Measurements from ENCODE around the gene MESP1. TPM values are rescaled to one million over a fixed set of nuclear protein-coding genes. Genes with fewer than 3 reads are reported as not detected.
A peak's percentile ranks its signal among the peaks of the same experiment; 100 is the strongest.

Gene MESP1
- total and polyA plus RNA-seq, 2 of the 4 experiments (the other 2 are of a cell fraction): under 0.01 to 0.10 TPM

GRCh38 chr15:89704411-89704810, 46.6 kb downstream of the MESP1 start:
- no peak overlapping the region for H4K91ac ChIP-seq (ENCODE audit: insufficient read depth, low read depth, low read length)
- no peaks in the 10 kb centered on the region for H3K9me3 ChIP-seq (ENCODE audit: control insufficient read depth, insufficient read depth, low read length)
- in situ Hi-C loops (cut with MboI; ENCODE audit: low sequenced_read_pairs) (no loop called here), intact Hi-C loops (cut with micrococcal nuclease) (no loop called here), dilution Hi-C loops (cut with HindIII; ENCODE audit: low sequenced_read_pairs, unreplicated experiment) (no loop called here)
- no peak overlapping the region for H4K5ac ChIP-seq (ENCODE audit: low read depth, low read length)
- H4K20me1 ChIP-seq (ENCODE audit: insufficient read depth, low read length): no peaks in the 10 kb centered on the region
- H3K56ac ChIP-seq (ENCODE audit: extremely low read depth, insufficient read depth, low read length): no peak overlapping the region
- no peak for TF ChIP-seq MAFK (IDR thresholded peaks at IDR 0.05; ENCODE audit: low read depth, low read length)
- TF ChIP-seq USF2 (IDR thresholded peaks at IDR 0.05; ENCODE audit: low read depth, low read length): no peak
- no peak for TF ChIP-seq ELK1 (IDR thresholded peaks at IDR 0.05; ENCODE audit: borderline replicate concordance, low read depth, low read length)
- TF ChIP-seq BHLHE40 (IDR thresholded peaks at IDR 0.05; ENCODE audit: low read depth, low read length): no peak
- BruUV-seq (replicated peaks): no TSS peak
- H3K79me1 ChIP-seq (ENCODE audit: low read depth in 1 of 2, low read length in 2 of 2): no peaks in the 10 kb centered on the region
- no peak overlapping the region for H3K9ac ChIP-seq (ENCODE audit: low read depth, low read length)
- no peak overlapping the region for H3K14ac ChIP-seq (replicated peaks; ENCODE audit: low read depth, low read length)
- no peak overlapping the region for H3K23ac ChIP-seq (ENCODE audit: low read depth, low read length)
- H2AFZ ChIP-seq (replicated peaks; ENCODE audit: low read length, poor library complexity): no peak overlapping the region
- H3K18ac ChIP-seq (ENCODE audit: low read depth, low read length): no peak overlapping the region
- ChIA-PET POLR2A (ENCODE audit: unreplicated experiment) (no interaction called here), CTCF (no interaction called here)
- no peak overlapping the region for H3K27ac ChIP-seq (ENCODE audit: insufficient read depth, low read length)
- no peak overlapping the region for H3K4me2 ChIP-seq (ENCODE audit: low read depth, low read length)
- H3K4me1 ChIP-seq (ENCODE audit: control insufficient read depth, insufficient read depth, low read length): no peaks in the 10 kb centered on the region
- peak; percentile 1 for DNase-seq
- H2BK5ac ChIP-seq (ENCODE audit: low read depth, low read length, poor library complexity, severe bottlenecking): no peak overlapping the region
- H3K36me3 ChIP-seq (ENCODE audit: control insufficient read depth, insufficient read depth, low read length): no peaks in the 10 kb centered on the region
- no peak overlapping the region for H2AK5ac ChIP-seq (ENCODE audit: low read depth, low read length)
- H2BK15ac ChIP-seq (ENCODE audit: low read depth, low read length): no peak overlapping the region
- no peak overlapping the region for H3K4ac ChIP-seq (ENCODE audit: low read depth, low read length)
- no peak overlapping the region for H2AK9ac ChIP-seq (replicated peaks; ENCODE audit: low read depth, low read length, poor library complexity)
- ATAC-seq (ENCODE audit: low read depth): no peak
- H2BK120ac ChIP-seq (ENCODE audit: low read depth, low read length): no peak overlapping the region
- H4K8ac ChIP-seq (ENCODE audit: low read depth in 2 of 2, low read length in 2 of 2): no peak overlapping the region
- no peaks in the 10 kb centered on the region for H3K9me1 ChIP-seq (ENCODE audit: insufficient read depth, low read length)
- H2BK20ac ChIP-seq (ENCODE audit: low read depth, low read length): no peak overlapping the region
- H3K4me3 ChIP-seq (ENCODE audit: insufficient read depth, low read depth, low read length): no peak overlapping the region
- peaks cover 47% of the 10 kb centered on the region for H3K27me3 ChIP-seq (ENCODE audit: control insufficient read depth, insufficient read depth, low read length)

Small RNAs within 50 kb of the gene (microRNA-seq; reads per million reads assigned to microRNA genes)
- not detected for gene RNU6-132P (ENCODE audit: insufficient read depth, insufficient read length)

Small RNAs within 50 kb of the gene (small RNA-seq; reads per million reads assigned to genes)
- gene RNU6-132P: 0 to 3.0 (median 0.24) reads per million in 5 experiments

Other genes with a start within 250 kb of the MESP1 start
- gene TICRR, start 175.8 kb downstream of the MESP1 start, total RNA-seq (2012; rRNA removed): 3.0 and 3.3 TPM in 2 replicates
- 4.0 and 4.2 TPM in 2 replicates for gene TICRR, start 175.8 kb downstream of the MESP1 start, polyA plus RNA-seq (2012; rRNA removed)
- gene KIF7, start 95.8 kb downstream of the MESP1 start, total RNA-seq (2012; rRNA removed): 5.0 and 5.3 TPM in 2 replicates
- gene KIF7, start 95.8 kb downstream of the MESP1 start, polyA plus RNA-seq (2012; rRNA removed): 9.0 and 11.5 TPM in 2 replicates
- gene PLIN1, start 71.9 kb downstream of the MESP1 start, total RNA-seq (2012; rRNA removed): under 0.01 TPM in 2 replicates
- 0.07 and 0.09 TPM in 2 replicates for gene PLIN1, start 71.9 kb downstream of the MESP1 start, polyA plus RNA-seq (2012; rRNA removed)
- 7.8 and 10.2 TPM in 2 replicates for gene PEX11A, start 60.5 kb downstream of the MESP1 start, total RNA-seq (2012; rRNA removed)
- gene PEX11A, start 60.5 kb downstream of the MESP1 start, polyA plus RNA-seq (2012; rRNA removed): 3.3 and 4.2 TPM in 2 replicates
- gene WDR93, start 60.4 kb downstream of the MESP1 start, total RNA-seq (2012; rRNA removed): not detected in 2 replicates
- gene WDR93, start 60.4 kb downstream of the MESP1 start, polyA plus RNA-seq (2012; rRNA removed): not detected in 2 replicates
- 0.18 and 0.28 TPM in 2 replicates for gene MESP2, start 25.1 kb upstream of the MESP1 start, total RNA-seq (2012; rRNA removed)
- 0.32 and 0.34 TPM in 2 replicates for gene MESP2, start 25.1 kb upstream of the MESP1 start, polyA plus RNA-seq (2012; rRNA removed)
- gene ANPEP, start 63.6 kb upstream of the MESP1 start, total RNA-seq (2012; rRNA removed): 8.4 and 8.6 TPM in 2 replicates
- gene ANPEP, start 63.6 kb upstream of the MESP1 start, polyA plus RNA-seq (2012; rRNA removed): 40.4 and 47.0 TPM in 2 replicates
- 34.1 and 44.4 TPM in 2 replicates for gene AP3S2, start 142.7 kb upstream of the MESP1 start, total RNA-seq (2012; rRNA removed)
- 10.1 and 12.6 TPM in 2 replicates for gene AP3S2, start 142.7 kb upstream of the MESP1 start, polyA plus RNA-seq (2012; rRNA removed)
- gene ARPIN, start 161.7 kb upstream of the MESP1 start, total RNA-seq (2012; rRNA removed): 3.9 and 5.6 TPM in 2 replicates
- gene ARPIN, start 161.7 kb upstream of the MESP1 start, polyA plus RNA-seq (2012; rRNA removed): 7.7 and 8.8 TPM in 2 replicates